ENCODE data around the gene ALCAM.

GRCh38 chr3:105415951-105416350, 49.2 kb downstream of the ALCAM start:
- TF ChIP-seq CTCF (IDR thresholded peaks at IDR 0.05) (no peak), POLR2AphosphoS5 (IDR thresholded peaks at IDR 0.05; ENCODE audit: low read depth, low read length) (no peak), SIN3A (IDR thresholded peaks at IDR 0.05; ENCODE audit: borderline replicate concordance, insufficient read depth, low read depth, low read length) (no peak)

Measured in Panc1 (cell line).